Measurements from ENCODE around the gene CTRB2.

Gene CTRB2

GRCh38 chr16:75203667-75204409 is 3.1 kb downstream of the CTRB2 start:
- DNase-seq = no peak

- DNase-seq = no peak
These were observed 3.9 kb downstream of the CTRB2 start for GRCh38 chr16:75203096-75203495.

- no peak for DNase-seq
These were observed 4.8 kb downstream of the CTRB2 start for GRCh38 chr16:75202069-75202590.

GRCh38 chr16:75198135-75198600 is 8.8 kb downstream of the CTRB2 start:
- no peak for DNase-seq

GRCh38 chr16:75197522-75198134 is 9.3 kb downstream of the CTRB2 start:
- DNase-seq = no peak

GRCh38 chr16:75196836-75197235 is 10.1 kb downstream of the CTRB2 start:
- no peak for DNase-seq

GRCh38 chr16:75195811-75196790 is 10.9 kb downstream of the CTRB2 start:
- no peak for DNase-seq

- DNase-seq = no peak
These were observed 13.1 kb downstream of the CTRB2 start for GRCh38 chr16:75193730-75194444.

GRCh38 chr16:75193265-75193650 is 13.7 kb downstream of the CTRB2 start:
- no peak for DNase-seq

- no peak for DNase-seq
These were observed 14.2 kb downstream of the CTRB2 start for GRCh38 chr16:75192606-75193264.

- no peak for DNase-seq
These were observed 17.2 kb downstream of the CTRB2 start for GRCh38 chr16:75189638-75190245.

- no peak for DNase-seq
These were observed 18.0 kb downstream of the CTRB2 start for GRCh38 chr16:75188832-75189477.

- no peak for DNase-seq
These were observed 25.3 kb downstream of the CTRB2 start for GRCh38 chr16:75181630-75182029.

- DNase-seq = no peak
These were observed 27.8 kb downstream of the CTRB2 start for GRCh38 chr16:75179208-75179607.

- DNase-seq = no peak
These were observed 30.0 kb downstream of the CTRB2 start for GRCh38 chr16:75176926-75177325.

- DNase-seq = no peak
These were observed 31.9 kb downstream of the CTRB2 start for GRCh38 chr16:75175074-75175473.

- no peak for DNase-seq
These were observed 34.4 kb downstream of the CTRB2 start for GRCh38 chr16:75172578-75172977.

GRCh38 chr16:75169899-75170405 is 37.0 kb downstream of the CTRB2 start:
- DNase-seq = no peak

GRCh38 chr16:75160386-75160785 is 46.6 kb downstream of the CTRB2 start:
- DNase-seq = no peak
